SK-N-DZ (cell line): ENCODE results near the gene SYF2.
"Not testable (repeated sequence)": the region's sequence is repeated elsewhere in the genome, so short reads cannot be mapped to it uniquely, and the experiment has no call there.

Experiments
- DNase-seq: peaks from one replicate; pipeline ENCODE4 v3.0.0-alpha.2; 2015; ENCODE audit warnings: low spot score

Gene SYF2

GRCh38 chr1:25206201-25206600 is 26.1 kb downstream of the SYF2 start:
- DNase-seq = no peak

GRCh38 chr1:25205786-25206185 is 26.5 kb downstream of the SYF2 start:
- DNase-seq = no peak

GRCh38 chr1:25204797-25205480 is 27.4 kb downstream of the SYF2 start:
- DNase-seq = peak; percentile 28

- DNase-seq = no peak
These were observed 31.3 kb downstream of the SYF2 start for GRCh38 chr1:25201006-25201405.

- no peak for DNase-seq
These were observed 32.3 kb downstream of the SYF2 start for GRCh38 chr1:25199819-25200620.

- peak; percentile 25 for DNase-seq
These were observed 33.5 kb downstream of the SYF2 start for GRCh38 chr1:25198663-25199252.

GRCh38 chr1:25197982-25198662 is 34.2 kb downstream of the SYF2 start:
- DNase-seq = no peak

GRCh38 chr1:25197235-25197975 is 34.9 kb downstream of the SYF2 start:
- no peak for DNase-seq

GRCh38 chr1:25196830-25197229 is 35.5 kb downstream of the SYF2 start:
- no peak for DNase-seq

GRCh38 chr1:25195835-25196234 is 36.5 kb downstream of the SYF2 start:
- DNase-seq = no peak

- DNase-seq = no peak
These were observed 37.7 kb downstream of the SYF2 start for GRCh38 chr1:25194572-25195020.

- no peak for DNase-seq
These were observed 38.2 kb downstream of the SYF2 start for GRCh38 chr1:25194054-25194453.

- DNase-seq = no peak
These were observed 39.1 kb downstream of the SYF2 start for GRCh38 chr1:25193229-25193628.

GRCh38 chr1:25192154-25192553 is 40.1 kb downstream of the SYF2 start:
- DNase-seq = no peak

GRCh38 chr1:25190260-25190659 is 42.0 kb downstream of the SYF2 start:
- no peak for DNase-seq

GRCh38 chr1:25187904-25188303 is 44.4 kb downstream of the SYF2 start:
- DNase-seq = not testable (repeated sequence)

GRCh38 chr1:25187077-25187476 is 45.2 kb downstream of the SYF2 start:
- DNase-seq = no peak

- no peak for DNase-seq
These were observed 45.9 kb downstream of the SYF2 start for GRCh38 chr1:25186161-25187007.

GRCh38 chr1:25185409-25186160 is 46.7 kb downstream of the SYF2 start:
- no peak for DNase-seq
